GM12878 (cell line): Measurements from ENCODE around the gene MAN2C1.

Source experiments
- BHLHE40 ChIP-seq, 2 experiments: fragments of 450-650 bp in 1 of 2; IDR thresholded peaks; 2 replicates each; pipeline ENCODE4 v1.6.1; 2011 to 2017; ENCODE audit warnings: low read depth in 2 of 2, borderline replicate concordance in 1 of 2, improper control_type of control experiment in 1 of 2, low read length in 1 of 2, mild to moderate bottlenecking in 1 of 2
- CTCF ChIP-seq, 3 experiments: IDR thresholded peaks in 2 of 3; conservative IDR thresholded peaks in 1 of 3; 2 replicates each; pipeline ENCODE4 v1.5.1; 2011; ENCODE audit warnings: low read depth in 3 of 3, low read length in 3 of 3, mild to moderate bottlenecking in 3 of 3, control low read depth in 2 of 3, moderate library complexity in 2 of 3, inconsistent platforms in 1 of 3, mixed read lengths in 1 of 3; ENCODE audit not compliant: control insufficient read depth in 2 of 3, insufficient read depth in 1 of 3; ENCODE audit errors: extremely low read depth in 1 of 3
- ETV6 ChIP-seq, 2 experiments: fragments of 450-650 bp in 1 of 2; IDR thresholded peaks in 1 of 2; conservative IDR thresholded peaks in 1 of 2; 2 replicates each; pipeline ENCODE4 v1.6.1; 2014; ENCODE audit warnings: antibody characterized with exemption in 1 of 2, borderline replicate concordance in 1 of 2, low read depth in 1 of 2, mild to moderate bottlenecking in 1 of 2, moderate library complexity in 1 of 2
- HDAC2 ChIP-seq: fragments of 200-600 bp; sonication (generic); IDR thresholded peaks from 2 replicates; pipeline ENCODE4 v1.6.1; 2017
- POLR2A ChIP-seq: IDR thresholded peaks from 2 replicates; pipeline ENCODE4 v1.6.1; 2011; ENCODE audit warnings: low read depth, mild to moderate bottlenecking, low read length
- REST ChIP-seq: IDR thresholded peaks from 2 replicates; pipeline ENCODE4 v1.6.1; 2012; ENCODE audit warnings: mild to moderate bottlenecking, low read depth, low read length
- SMC3 ChIP-seq: IDR thresholded peaks from 2 replicates; pipeline ENCODE4 v1.6.1; 2011; ENCODE audit warnings: low read length, improper control_type of control experiment, borderline replicate concordance
- TBL1XR1 ChIP-seq: IDR thresholded peaks from 2 replicates; pipeline ENCODE4 v1.6.1; 2012; ENCODE audit warnings: low read depth, low read length, improper control_type of control experiment
- YBX1 ChIP-seq: fragments of 450-650 bp; IDR thresholded peaks from 2 replicates; pipeline ENCODE4 v1.6.1; 2016; ENCODE audit warnings: antibody characterized with exemption
- YY1 ChIP-seq: IDR thresholded peaks from 2 replicates; pipeline ENCODE4 v1.6.1; 2011; ENCODE audit warnings: low read depth, mild to moderate bottlenecking, low read length
- ZBED1 ChIP-seq: IDR thresholded peaks from 2 replicates; pipeline ENCODE4 v1.6.1; 2016; ENCODE audit warnings: borderline replicate concordance

- no peak for TF ChIP-seq TBL1XR1
- no peak for TF ChIP-seq CTCF (IDR thresholded peaks at IDR 0.05 in 2 of 3, conservative IDR thresholded peaks at IDR 0.05 in 1 of 3; ENCODE audit: control insufficient read depth in 2 of 3, extremely low read depth in 1 of 3, insufficient read depth in 1 of 3, low read depth in 3 of 3, low read length in 3 of 3)
- no peak for TF ChIP-seq BHLHE40 (IDR thresholded peaks at IDR 0.05; ENCODE audit: borderline replicate concordance in 1 of 2, low read depth in 2 of 2, low read length in 1 of 2)
- TF ChIP-seq REST: no peak
- TF ChIP-seq ZBED1: no peak
- no peak for TF ChIP-seq ETV6 (conservative IDR thresholded peaks at IDR 0.05 in 1 of 2, IDR thresholded peaks at IDR 0.05 in 1 of 2; ENCODE audit: borderline replicate concordance in 1 of 2, low read depth in 1 of 2)
- no peak for TF ChIP-seq HDAC2
- no peak for TF ChIP-seq SMC3
- no peak for TF ChIP-seq YY1
- no peak for TF ChIP-seq YBX1
- TF ChIP-seq POLR2A: no peak
Measured at GRCh38 chr15:75356517-75356916, 11.9 kb downstream of the MAN2C1 start.
